A673 (cell line): ENCODE data around the gene EIF1AX. TPM values are rescaled to one million over a fixed set of nuclear protein-coding genes. Genes with fewer than 3 reads are reported as not detected.
A peak's percentile ranks its signal among the peaks of the same experiment; 100 is the strongest.

Source experiments
- Bru-seq: library from RNA; stranded (reverse); fragments of 400-500 nt; gene quantifications from one replicate; lab custom pipeline; 2021; lab: Mats Ljungman, UMichigan
- BruChase-seq, 2 experiments: library from RNA; stranded (reverse); fragments of 400-500 nt; gene quantifications; one replicate each; lab custom pipeline; 2021; lab: Mats Ljungman, UMichigan
- BruUV-seq: library from RNA; stranded (reverse); fragments of 400-500 nt; replicated peaks from 2 replicates; lab custom pipeline; 2021; lab: Mats Ljungman, UMichigan
- CTCF ChIA-PET: fragments of 300-600 bp; sonication (Branson Sonifier 250); formaldehyde crosslinking; loops from one replicate; lab custom pipeline; 2022; ENCODE audit warnings: antibody characterized with exemption; lab: Charles Lee
- POLR2A ChIA-PET: fragments of 300-600 bp; sonication (Branson Sonifier 250); formaldehyde crosslinking; loops from one replicate; lab custom pipeline; 2022; ENCODE audit warnings: antibody characterized with exemption; ENCODE audit not compliant: low non-redundant PET; lab: Charles Lee
- DNase-seq: peaks from one replicate; pipeline ENCODE4 v3.0.0-alpha.2; 2015; ENCODE audit warnings: low spot score
- H3K27ac ChIP-seq: fragments of 200-600 bp; sonication (generic); 2 replicates; pipeline ENCODE4 v1.5.1; 2016; ENCODE audit warnings: mixed run types, low read depth, mild to moderate bottlenecking, mixed read lengths, antibody characterized with exemption, low read length; ENCODE audit not compliant: poor library complexity, severe bottlenecking
- H3K27me3 ChIP-seq: fragments of 200-600 bp; sonication (generic); replicated peaks from 2 replicates; pipeline ENCODE4 v1.6.1; 2017; ENCODE audit warnings: mixed run types, low read depth, mild to moderate bottlenecking, mixed read lengths, antibody characterized with exemption, low read length; ENCODE audit not compliant: insufficient read depth, poor library complexity
- H3K36me3 ChIP-seq: fragments of 200-600 bp; sonication (generic); 2 replicates; pipeline ENCODE4 v1.6.1; 2016; ENCODE audit warnings: mixed run types, mild to moderate bottlenecking, mixed read lengths, antibody characterized with exemption, low read length; ENCODE audit not compliant: insufficient read depth, poor library complexity, severe bottlenecking
- H3K4me1 ChIP-seq: fragments of 200-600 bp; sonication (generic); 2 replicates; pipeline ENCODE4 v1.6.1; 2017; ENCODE audit warnings: mixed run types, mild to moderate bottlenecking, mixed read lengths, antibody characterized with exemption, low read length; ENCODE audit not compliant: insufficient read depth, poor library complexity, severe bottlenecking
- H3K4me3 ChIP-seq: fragments of 200-600 bp; sonication (generic); 2 replicates; pipeline ENCODE4 v1.5.1; 2016; ENCODE audit warnings: low read depth, mixed run types, mild to moderate bottlenecking, mixed read lengths, low read length; ENCODE audit not compliant: poor library complexity, severe bottlenecking
- H3K9me3 ChIP-seq: fragments of 200-600 bp; sonication (generic); 2 replicates; pipeline ENCODE4 v1.6.1; 2016; ENCODE audit warnings: mixed run types, low read depth, mild to moderate bottlenecking, mixed read lengths, antibody characterized with exemption, low read length; ENCODE audit not compliant: poor library complexity, severe bottlenecking
- CTCF ChIP-seq: fragments of 300-800, 200-600 bp; sonication (generic); conservative IDR thresholded peaks from 2 replicates; pipeline ENCODE4 v1.5.1; 2017; ENCODE audit warnings: low read depth, mild to moderate bottlenecking, antibody characterized with exemption, low read length, moderate library complexity, mixed read lengths
- EZH2 ChIP-seq: fragments of 200-600 bp; sonication (generic); IDR thresholded peaks from 2 replicates; pipeline ENCODE4 v1.6.1; 2017; ENCODE audit warnings: borderline replicate concordance, low read depth, mild to moderate bottlenecking, mixed read lengths, antibody characterized with exemption, low read length; ENCODE audit not compliant: poor library complexity, severe bottlenecking
- intact Hi-C: fragments of 100-400 bp; cut with micrococcal nuclease; formaldehyde crosslinking; loops from one replicate; pipeline ENCODE4 v1.10.0; 2022; ENCODE audit not compliant: unreplicated experiment
- long read RNA-seq: library from polyadenylated mRNA; stranded (forward); transcript quantifications from one replicate; pipeline ENCODE4 v2.0.0, GENCODE V29; 2022
- total RNA-seq: library from RNA; stranded (reverse); gene quantifications from 2 replicates; pipeline ENCODE4 v1.2.3, GENCODE V29; 2021

Gene EIF1AX
- total RNA-seq (175 and 184 TPM in 2 replicates), Bru-seq, nascent RNA (percentile 97 among the genes with signal in this experiment), BruChase-seq, experiment 1, labeled RNA remaining after a 2-hour chase (percentile 98 among the genes with signal in this experiment), BruChase-seq, experiment 2, labeled RNA remaining after a 6-hour chase (percentile 99 among the genes with signal in this experiment)
- long read RNA-seq, full-length matches to known transcripts: 225 of 240 reads
- long read RNA-seq, partial matches to known transcripts: 4 of 240 reads
- long read RNA-seq, other reads (novel, unspliced or antisense): 11 of 240 reads

GRCh38 chrX:20141281-20142220 is at the start of gene EIF1AX:
Gene EIF1AX, minus strand, starts transcription at chrX:20141838. Its CDS starts 198 bp downstream, at chrX:20141640.
- Histone ChIP-seq H3K4me3 (peak within 1 kb of the TSS; percentile 72), H3K9me3 (no peaks in the 10 kb centered on the region), H3K27me3 (no peaks in the 10 kb centered on the region), H3K27ac (peak within 1 kb of the TSS; percentile 88), H3K36me3 (peaks cover 25% of the 10 kb centered on the region), H3K4me1 (peaks cover 6% of the 10 kb centered on the region)
- ChIA-PET CTCF (no interaction called here), POLR2A (no interaction called here)
- TF ChIP-seq EZH2: no peak
- TF ChIP-seq CTCF: no peak
- BruUV-seq: no TSS peak
- peak; percentile 99 for DNase-seq
- intact Hi-C loops: loop anchor here (10.0 kb wide), 1 partner anchor 303 kb away; no protein-coding TSS in a partner anchor

GRCh38 chrX:20189171-20189570 is 47.5 kb upstream of the EIF1AX start:
- ChIA-PET CTCF (no interaction called here), POLR2A (no interaction called here)
- H3K9me3 ChIP-seq: no peaks in the 10 kb centered on the region
- BruUV-seq: no TSS peak
- intact Hi-C loops: no loop called here
- no peaks in the 10 kb centered on the region for H3K4me1 ChIP-seq
- peaks cover 14% of the 10 kb centered on the region for H3K27me3 ChIP-seq
- no peak overlapping the region for H3K27ac ChIP-seq
- H3K4me3 ChIP-seq: no peak overlapping the region
- DNase-seq: no peak
- H3K36me3 ChIP-seq: peaks cover 3% of the 10 kb centered on the region
- TF ChIP-seq EZH2: no peak
- no peak for TF ChIP-seq CTCF

GRCh38 chrX:20181598-20182329 is 40.1 kb upstream of the EIF1AX start:
- H3K36me3 ChIP-seq: no peaks in the 10 kb centered on the region
- H3K27me3 ChIP-seq: peaks cover 7% of the 10 kb centered on the region
- no peaks in the 10 kb centered on the region for H3K9me3 ChIP-seq
- H3K4me1 ChIP-seq: no peaks in the 10 kb centered on the region
- no peak overlapping the region for H3K27ac ChIP-seq
- ChIA-PET CTCF (no interaction called here), POLR2A (no interaction called here)
- BruUV-seq: no TSS peak
- DNase-seq: no peak
- H3K4me3 ChIP-seq: no peak overlapping the region
- intact Hi-C loops: no loop called here
- TF ChIP-seq EZH2 (no peak), CTCF (no peak)
